Left colon (tissue), 2 donors: ENCODE measurements around the gene CLRN1. TPM values are rescaled to one million over a fixed set of nuclear protein-coding genes. Genes with fewer than 3 reads are reported as not detected.

Source experiments
- ATAC-seq: fragments of 200-7000 bp; cut with Tn5 transposase; one replicate; pipeline ENCODE4 v1.9.1; 2020; ENCODE audit warnings: mild to moderate bottlenecking, moderate library complexity
- DNase-seq, 2 donors: peaks; one replicate each; pipeline ENCODE4 v3.0.0-alpha.2; 2020
- intact Hi-C, 2 donors: fragments of 100-400 bp; cut with DNase I in 1 of 2; cut with micrococcal nuclease in 1 of 2; formaldehyde crosslinking; loops; one replicate each; pipeline versions ENCODE4 v1.11.2 to v1.14.0; 2022; cut with DNase I, micrococcal nuclease
- total RNA-seq, 2 donors: library from RNA; stranded (reverse); fragmentation: NEBNext Ultra II Directional; extraction: Animal tissue kit (Norgen Biotek cat#: 25700); gene quantifications; one replicate each; pipeline ENCODE4 v1.2.1, GENCODE V29; 2021
- donor health status: DM: no; HTN: no; CAD: no.
- donor health status: DM: yes; HTN: yes; CAD: no.

Gene CLRN1
- total RNA-seq, 2 donors from 2014 or later, result not detected

GRCh38 chr3:150890831-150891230 is 81.7 kb downstream of the CLRN1 start:
- DNase-seq (no peak), ATAC-seq (no peak)
- intact Hi-C loops, result no loop called here

GRCh38 chr3:150890295-150890694 is 82.2 kb downstream of the CLRN1 start:
- intact Hi-C loops, result no loop called here
- ATAC-seq (no peak), DNase-seq (no peak)

- DNase-seq (no peak), ATAC-seq (no peak)
- intact Hi-C loops, result no loop called here
Observed at GRCh38 chr3:150889106-150889505, 83.4 kb downstream of the CLRN1 start.

GRCh38 chr3:150887031-150887430 is 85.5 kb downstream of the CLRN1 start:
- ATAC-seq, result no peak
- DNase-seq, result no peak
- intact Hi-C loops, result no loop called here

- intact Hi-C loops, result no loop called here
- DNase-seq (no peak), ATAC-seq (no peak)
Observed at GRCh38 chr3:150885535-150885934, 87.0 kb downstream of the CLRN1 start.

GRCh38 chr3:150878996-150879575 is 93.4 kb downstream of the CLRN1 start:
- ATAC-seq (no peak), DNase-seq (no peak)
- intact Hi-C loops, result no loop called here

GRCh38 chr3:150878290-150878689 is 94.2 kb downstream of the CLRN1 start:
- no peak for ATAC-seq
- no peak for DNase-seq
- intact Hi-C loops, result no loop called here

- intact Hi-C loops, result no loop called here
- ATAC-seq (no peak), DNase-seq (no peak)
Observed at GRCh38 chr3:150877303-150877702, 95.2 kb downstream of the CLRN1 start.

- no peak for DNase-seq
- intact Hi-C loops, result no loop called here
- no peak for ATAC-seq
Observed at GRCh38 chr3:150876611-150877265, 95.8 kb downstream of the CLRN1 start.

Other genes with a start within 250 kb of the CLRN1 start
- gene SIAH2, start 209.6 kb downstream of the CLRN1 start, total RNA-seq, result 10 to 100 TPM; 24.1 to 25.4 TPM
- gene MINDY4B, start 67.3 kb downstream of the CLRN1 start, total RNA-seq, result not detected
- gene MED12L, start 112.9 kb upstream of the CLRN1 start, total RNA-seq, result under 1 TPM; 0.37 to 0.45 TPM
- gene GPR171, start 230.5 kb upstream of the CLRN1 start, total RNA-seq, result 1 to 10 TPM; 1.7 to 1.9 TPM